Heart right ventricle (tissue), 16 donors: ENCODE measurements around the gene CDH12. TPM values are rescaled to one million over a fixed set of nuclear protein-coding genes. Genes with fewer than 3 reads are reported as not detected.

Experiments used
- ATAC-seq, 8 donors: fragments of 200-7000 bp; cut with Tn5 transposase; one replicate each; pipeline ENCODE4 v1.9.1; 2020; ENCODE audit warnings: mild to moderate bottlenecking in 8 of 8, moderate library complexity in 8 of 8, moderate number of reproducible peaks in 1 of 8
- DNase-seq, 2 donors: peaks; one replicate each; pipeline ENCODE4 v3.0.0-alpha.2; 2020
- H3K27ac ChIP-seq, 10 donors: fragments of 200-600 bp; sonication (generic) in 2 of 10; one replicate each; pipeline versions ENCODE4 v1.5.0 to v1.8.0; 2020 to 2022; ENCODE audit warnings: mild to moderate bottlenecking in 3 of 10
- H3K27me3 ChIP-seq, 7 donors: fragments of 200-600 bp; one replicate each; pipeline ENCODE4 v1.8.0; 2021 to 2022; ENCODE audit warnings: mild to moderate bottlenecking in 2 of 7
- H3K36me3 ChIP-seq, 9 donors: fragments of 200-600 bp; sonication (generic) in 1 of 9; one replicate each; pipeline versions ENCODE4 v1.5.0 to v1.8.0; 2020 to 2022; ENCODE audit warnings: mild to moderate bottlenecking in 2 of 9
- H3K4me1 ChIP-seq, 9 donors: fragments of 200-600 bp; sonication (generic) in 1 of 9; one replicate each; pipeline versions ENCODE4 v1.5.0 to v1.8.0; 2020 to 2022; ENCODE audit warnings: mild to moderate bottlenecking in 4 of 9
- H3K4me3 ChIP-seq, 10 donors: fragments of 200-600 bp; sonication (generic) in 2 of 10; one replicate each; pipeline versions ENCODE4 v1.5.0 to v1.8.0; 2020 to 2022; ENCODE audit warnings: mild to moderate bottlenecking in 7 of 10, moderate library complexity in 2 of 10
- H3K9me3 ChIP-seq, 11 donors: fragments of 200-600 bp in 10 of 11; sonication (generic) in 2 of 11; one replicate each; pipeline versions ENCODE4 v1.5.0 to v1.8.0; 2013 to 2022; ENCODE audit warnings: mild to moderate bottlenecking in 2 of 11, control low read depth in 1 of 11, moderate library complexity in 1 of 11
- WGBS, 2 donors: extraction: QIAGEN DNeasy Blood & Tissue Kit; methylation state at CpG; one replicate each; pipeline ENCODE4 v1.1.7; 2013; ENCODE audit warnings: inconsistent platforms in 1 of 2; 5-methylcytosine and 5-hydroxymethylcytosine counted together
- intact Hi-C, 10 donors: fragments of 100-400 bp; cut with DNase I; formaldehyde crosslinking; loops; one replicate each; pipeline versions ENCODE4 v1.11.1 to v1.14.2; 2022
- polyA plus RNA-seq, 2 donors: library from polyadenylated mRNA; stranded (reverse); fragments of 200-250 nt; gene quantifications; one replicate each; pipeline ENCODE4 v1.2.3, GENCODE V29; 2013
- total RNA-seq, 10 donors: library from RNA; stranded (reverse); fragmentation: NEBNext Ultra II Directional in 3 of 10; extraction: Animal tissue kit (Norgen Biotek cat#: 25700) in 3 of 10; gene quantifications; one replicate each; pipeline versions ENCODE4 v1.2.1 to v1.2.4, GENCODE V29; 2021 to 2023
- TF ChIP-seq, protein P1 (sequence below), 9 donors: fragments of 200-600 bp; sonication (generic) in 2 of 9; IDR thresholded peaks; one replicate each; pipeline versions ENCODE4 v1.5.0 to v1.8.0; 2021 to 2022; ENCODE audit warnings: antibody characterized with exemption in 9 of 9, mild to moderate bottlenecking in 5 of 9, moderate library complexity in 1 of 9
- donor health status: Arrhythmogenic right ventricular cardiomyopathy.
- donor health status: ischemic (EF 13 %, LVEDD 7.1; RV severe dilation, severe dysfunction).
- donor health status: healthy with polysubstance abuse.
- donor health status: DM: no; HTN: yes; CAD: no.
- donor health status: DM: no; HTN: no; CAD: no.
- donor health status: ischemic (EF 25% LVEDD 6.9; RV normal size, moderate dysfunction).
- donor health status: ischemic (EF 25% LVEDD 5.7; RV mildly dilated, moderate dysfunction).
- donor health status: healthy.
- donor health status: DM: yes; HTN: yes; CAD: no.
- donor health status: Ischemic cardiomyopathy.
- donor health status: ischemic (EF 35%, LVEDD 5.7; RV mildly dilated, moderate dysfunction).
- donor health status: nonischemic (EF 11% LVEDD 7.7; RV severe dilation, severe dysfunction).
- donor health status: DM: yes; HTN: yes; CAD: no.
- donor health status: PGD.
- donor health status: ischemic (EF 29% LVEDD 5.4; RV normal size, mild dysfunction).
- donor health status: nonischemic (EF 23%, LVEDD 6.1; RV moderate dilation, normal function).

CDH12 gene
- total and polyA plus RNA-seq, 12 donors, result not detected

DNA sequence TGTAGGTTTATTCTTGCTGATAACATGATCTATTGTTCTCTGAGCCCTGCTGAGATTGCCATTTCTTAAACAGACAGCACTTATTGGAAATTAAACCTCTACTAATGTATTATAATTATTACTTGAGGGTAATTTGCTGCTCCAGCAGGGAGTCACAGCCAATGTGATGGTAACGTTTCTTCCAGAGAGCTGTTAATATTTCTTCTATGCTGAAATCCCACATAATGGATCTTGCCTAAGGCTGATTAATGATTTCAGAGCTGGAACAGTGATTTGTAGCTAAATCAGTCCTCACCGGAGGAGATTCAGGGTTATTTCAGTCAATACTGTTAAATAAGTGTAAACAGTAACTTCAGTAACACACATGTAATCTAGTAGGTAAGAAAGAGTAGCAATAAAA lies 170.1 kb downstream of the CDH12 start:
- H3K27me3 ChIP-seq, result no peaks in the 10 kb centered on the region
- H3K27ac ChIP-seq, result no peak overlapping the region
- 63 to 66% methylated on average over 2 of the region's 2 CpGs for WGBS, 2 donors
- H3K9me3 ChIP-seq, result no peaks in the 10 kb centered on the region
- H3K4me1 ChIP-seq, result no peaks in the 10 kb centered on the region
- no peak overlapping the region for H3K4me3 ChIP-seq
- ATAC-seq, result no peak
- intact Hi-C loops, result no loop called here
- no peak for DNase-seq
- no peaks in the 10 kb centered on the region for H3K36me3 ChIP-seq
- TF ChIP-seq, protein P1, sequence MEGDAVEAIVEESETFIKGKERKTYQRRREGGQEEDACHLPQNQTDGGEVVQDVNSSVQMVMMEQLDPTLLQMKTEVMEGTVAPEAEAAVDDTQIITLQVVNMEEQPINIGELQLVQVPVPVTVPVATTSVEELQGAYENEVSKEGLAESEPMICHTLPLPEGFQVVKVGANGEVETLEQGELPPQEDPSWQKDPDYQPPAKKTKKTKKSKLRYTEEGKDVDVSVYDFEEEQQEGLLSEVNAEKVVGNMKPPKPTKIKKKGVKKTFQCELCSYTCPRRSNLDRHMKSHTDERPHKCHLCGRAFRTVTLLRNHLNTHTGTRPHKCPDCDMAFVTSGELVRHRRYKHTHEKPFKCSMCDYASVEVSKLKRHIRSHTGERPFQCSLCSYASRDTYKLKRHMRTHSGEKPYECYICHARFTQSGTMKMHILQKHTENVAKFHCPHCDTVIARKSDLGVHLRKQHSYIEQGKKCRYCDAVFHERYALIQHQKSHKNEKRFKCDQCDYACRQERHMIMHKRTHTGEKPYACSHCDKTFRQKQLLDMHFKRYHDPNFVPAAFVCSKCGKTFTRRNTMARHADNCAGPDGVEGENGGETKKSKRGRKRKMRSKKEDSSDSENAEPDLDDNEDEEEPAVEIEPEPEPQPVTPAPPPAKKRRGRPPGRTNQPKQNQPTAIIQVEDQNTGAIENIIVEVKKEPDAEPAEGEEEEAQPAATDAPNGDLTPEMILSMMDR (IDR thresholded peaks at IDR 0.05), result no peak

DNA sequence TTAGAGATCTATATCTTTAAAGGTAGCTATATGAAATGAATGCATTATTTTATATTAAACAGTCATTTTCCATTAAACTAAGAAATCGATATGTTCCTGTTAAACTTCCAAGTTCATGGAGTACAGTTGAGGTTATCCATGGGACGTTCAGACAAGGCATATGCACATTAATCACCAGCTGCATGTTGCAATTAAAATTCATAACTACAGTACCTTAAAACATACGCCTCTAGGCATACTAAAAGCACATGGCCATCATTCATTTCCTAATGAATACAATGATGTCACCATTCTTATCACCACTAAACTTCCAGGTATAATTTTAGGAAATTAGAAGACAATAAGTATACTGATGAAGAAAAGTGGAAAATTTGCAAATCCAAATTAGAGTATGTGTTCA lies 174.3 kb downstream of the CDH12 start:
- no peak for ATAC-seq
- H3K4me3 ChIP-seq, result no peak overlapping the region
- intact Hi-C loops, result no loop called here
- peaks cover 0 to 4% (median 0%) of the 10 kb centered on the region in 11 donors for H3K9me3 ChIP-seq
- no peaks in the 10 kb centered on the region for H3K27me3 ChIP-seq
- no peak overlapping the region for H3K27ac ChIP-seq
- H3K4me1 ChIP-seq, result no peaks in the 10 kb centered on the region
- no peaks in the 10 kb centered on the region for H3K36me3 ChIP-seq
- no peak for DNase-seq
- TF ChIP-seq, protein P1 (IDR thresholded peaks at IDR 0.05), result no peak
- 59 to 62% methylated on average over 3 of the region's 3 CpGs for WGBS, 2 donors

DNA sequence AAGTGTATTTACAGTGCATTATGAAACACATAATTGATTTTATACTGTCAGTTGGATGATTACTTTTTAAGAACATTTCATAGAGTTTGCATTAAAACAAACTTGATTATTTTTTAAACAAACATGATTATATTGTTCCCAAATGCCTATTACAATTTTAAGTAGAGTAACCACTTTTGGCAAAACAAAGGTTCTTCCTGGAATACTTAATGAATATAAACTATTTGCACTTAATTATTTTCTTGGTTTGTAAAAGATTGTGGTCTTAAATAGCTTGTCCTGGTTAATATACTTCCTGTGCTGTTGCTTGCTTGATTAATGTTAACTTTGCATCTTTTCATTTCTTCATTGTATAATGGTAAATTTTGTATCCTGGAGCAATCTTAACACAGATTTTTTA lies 180.0 kb downstream of the CDH12 start:
- intact Hi-C loops, result no loop called here
- peaks cover 0 to 4% (median 0%) of the 10 kb centered on the region in 11 donors for H3K9me3 ChIP-seq
- H3K36me3 ChIP-seq, result no peaks in the 10 kb centered on the region
- no peaks in the 10 kb centered on the region for H3K27me3 ChIP-seq
- no peaks in the 10 kb centered on the region for H3K4me1 ChIP-seq
- H3K4me3 ChIP-seq, result no peak overlapping the region
- no peak for DNase-seq
- TF ChIP-seq, protein P1 (IDR thresholded peaks at IDR 0.05), result no peak
- ATAC-seq, result no peak
- H3K27ac ChIP-seq, result no peak overlapping the region

DNA sequence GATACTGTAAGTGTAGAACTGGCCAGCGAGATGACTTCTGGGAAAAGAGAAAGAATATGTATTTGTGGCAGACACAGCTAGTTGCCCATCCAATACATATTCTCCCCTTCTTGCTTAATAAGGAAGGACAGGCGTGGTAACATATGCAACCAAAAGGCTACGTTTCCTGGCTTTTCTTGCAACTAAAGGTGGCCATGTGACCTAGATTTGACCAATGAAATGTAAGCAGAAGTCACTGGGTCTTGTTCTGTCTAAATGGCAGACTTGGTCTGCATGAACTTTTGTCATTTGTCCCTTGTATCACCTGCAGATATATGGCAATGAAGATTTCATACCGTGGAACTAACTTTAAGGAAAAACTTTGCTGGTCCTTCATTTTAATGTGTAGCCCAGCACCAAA lies 183.8 kb downstream of the CDH12 start:
- ATAC-seq (no peak), DNase-seq (no peak)
- no peaks in the 10 kb centered on the region for H3K27me3 ChIP-seq
- H3K36me3 ChIP-seq, result no peaks in the 10 kb centered on the region
- TF ChIP-seq, protein P1 (IDR thresholded peaks at IDR 0.05), result no peak
- H3K4me3 ChIP-seq, result no peak overlapping the region
- 68 to 78% methylated on average over 4 of the region's 4 CpGs for WGBS, 2 donors
- intact Hi-C loops, result no loop called here
- no peaks in the 10 kb centered on the region for H3K4me1 ChIP-seq
- peaks cover 0 to 4% (median 0%) of the 10 kb centered on the region in 11 donors for H3K9me3 ChIP-seq
- no peak overlapping the region for H3K27ac ChIP-seq

DNA sequence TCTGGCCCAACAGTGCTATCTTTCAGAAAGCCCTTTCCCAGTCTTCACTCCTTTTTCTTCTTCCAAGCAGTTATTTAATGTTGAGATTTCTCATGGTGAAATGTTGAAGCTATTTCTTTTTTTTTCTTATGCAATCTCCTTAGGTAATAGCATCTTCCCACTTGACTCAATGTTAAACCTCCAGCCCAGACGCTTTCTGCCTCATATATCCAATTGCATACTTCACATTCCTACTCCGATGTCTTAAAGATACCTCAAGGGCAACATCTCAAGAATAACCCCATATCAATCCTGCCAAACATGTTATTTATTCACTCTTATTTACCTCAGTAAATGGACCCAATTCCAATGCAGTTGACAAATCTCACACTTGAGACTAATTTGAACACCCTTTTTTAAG lies 187.3 kb downstream of the CDH12 start:
- intact Hi-C loops, result no loop called here
- no peaks in the 10 kb centered on the region for H3K4me1 ChIP-seq
- TF ChIP-seq, protein P1 (IDR thresholded peaks at IDR 0.05), result no peak
- H3K4me3 ChIP-seq, result no peak overlapping the region
- H3K9me3 ChIP-seq, result peaks cover 0 to 4% (median 0%) of the 10 kb centered on the region in 11 donors
- no peak for ATAC-seq
- no peak for DNase-seq
- 54 to 61% methylated on average over 2 of the region's 2 CpGs for WGBS, 2 donors
- no peaks in the 10 kb centered on the region for H3K27me3 ChIP-seq
- no peaks in the 10 kb centered on the region for H3K36me3 ChIP-seq
- no peak overlapping the region for H3K27ac ChIP-seq
